Panc1 (cell line): Measurements from ENCODE around the gene COL6A1. TPM values are rescaled to one million over a fixed set of nuclear protein-coding genes. Genes with fewer than 3 reads are reported as not detected.

ENCODE experiments used
- ATAC-seq: fragments of 200-7000 bp; cut with Tn5 transposase; 2 replicates; pipeline ENCODE4 v1.9.1; 2020; ENCODE audit warnings: mild to moderate bottlenecking, moderate library complexity
- BruUV-seq: library from RNA; stranded (reverse); fragments of 400-500 nt; replicated peaks from 2 replicates; lab custom pipeline; 2021; lab: Mats Ljungman, UMichigan
- CTCF ChIA-PET: fragments of 300-600 bp; sonication (Branson Sonifier 250); formaldehyde crosslinking; loops from one replicate; lab custom pipeline; 2022; ENCODE audit warnings: antibody characterized with exemption; lab: Charles Lee
- POLR2A ChIA-PET: fragments of 300-600 bp; sonication (Branson Sonifier 250); formaldehyde crosslinking; loops from one replicate; lab custom pipeline; 2022; ENCODE audit warnings: antibody characterized with exemption; lab: Charles Lee
- DNase-seq: peaks from one replicate; pipeline ENCODE4 v3.0.0-alpha.2; 2010; ENCODE audit warnings: low read depth, low spot score
- H3K27ac ChIP-seq: 2 replicates; pipeline ENCODE4 v1.5.1; 2011; ENCODE audit warnings: mild to moderate bottlenecking, low read length, inconsistent platforms
- H3K27me3 ChIP-seq: fragments of 200-500 bp; sonication (Bioruptor generic); 2 replicates; pipeline ENCODE4 v1.6.0; 2014; ENCODE audit warnings: low read length, inconsistent platforms; ENCODE audit not compliant: control insufficient read depth, insufficient read depth
- H3K36me3 ChIP-seq: fragments of 200-500 bp; sonication (Bioruptor generic); 2 replicates; pipeline ENCODE4 v1.5.1; 2014; ENCODE audit warnings: inconsistent platforms, mild to moderate bottlenecking, low read length, moderate library complexity; ENCODE audit not compliant: control insufficient read depth, insufficient read depth
- H3K4me1 ChIP-seq: 2 replicates; pipeline ENCODE4 v1.5.1; 2011; ENCODE audit warnings: inconsistent platforms, mild to moderate bottlenecking, low read length, moderate library complexity; ENCODE audit not compliant: control insufficient read depth, insufficient read depth
- H3K4me3 ChIP-seq, 2 experiments: 2 replicates each; pipeline ENCODE4 v1.5.1; 2011 to 2012; ENCODE audit warnings: low read depth in 2 of 2, low read length in 2 of 2, mild to moderate bottlenecking in 2 of 2, inconsistent platforms in 1 of 2, moderate library complexity in 1 of 2
- H3K9me3 ChIP-seq: fragments of 200-500 bp; sonication (Bioruptor generic); 2 replicates; pipeline ENCODE4 v1.5.1; 2014; ENCODE audit warnings: low read depth, mild to moderate bottlenecking, inconsistent platforms, low read length, moderate library complexity; ENCODE audit not compliant: control insufficient read depth, insufficient read depth
- POLR2AphosphoS5 ChIP-seq: IDR thresholded peaks from 2 replicates; pipeline ENCODE4 v1.6.1; 2012; ENCODE audit warnings: mild to moderate bottlenecking, low read depth, low read length, moderate library complexity
- SIN3A ChIP-seq: IDR thresholded peaks from 2 replicates; pipeline ENCODE4 v1.6.1; 2012; ENCODE audit warnings: low read depth, mild to moderate bottlenecking, low read length, moderate library complexity, borderline replicate concordance; ENCODE audit not compliant: insufficient read depth
- TCF7L2 ChIP-seq: IDR thresholded peaks from 2 replicates; pipeline ENCODE4 v1.6.1; 2011; ENCODE audit warnings: mild to moderate bottlenecking, low read depth, low read length, inconsistent platforms
- in situ Hi-C: cut with HindIII; loops from 2 replicates; pipeline ENCODE4 v1.10.0; 2016; ENCODE audit warnings: low sequenced_read_pairs, low pct_unique_long_range_greater_than_20kb
- intact Hi-C: fragments of 100-400 bp; cut with micrococcal nuclease; formaldehyde crosslinking; loops from one replicate; pipeline ENCODE4 v1.10.0; 2022; ENCODE audit not compliant: unreplicated experiment
- total RNA-seq: library from RNA; stranded (reverse); gene quantifications from one replicate; pipeline ENCODE4 v1.2.1, GENCODE V29; 2021; ENCODE audit not compliant: unreplicated experiment
- TF ChIP-seq, protein P1 (sequence below), 2 experiments: IDR thresholded peaks; 2 replicates each; pipeline ENCODE4 v1.6.1; 2011 to 2012; ENCODE audit warnings: low read depth in 2 of 2, control low read depth in 1 of 2, low read length in 1 of 2, mild to moderate bottlenecking in 1 of 2, moderate library complexity in 1 of 2; ENCODE audit not compliant: insufficient read depth in 1 of 2
- TF ChIP-seq, protein P2 (sequence below): fragments of 450-650 bp; IDR thresholded peaks from 2 replicates; pipeline ENCODE4 v1.5.1; 2017; ENCODE audit warnings: mild to moderate bottlenecking

The COL6A1 gene
- total RNA-seq, 1 experiment from 2014 or later = 34.2 TPM

DNA sequence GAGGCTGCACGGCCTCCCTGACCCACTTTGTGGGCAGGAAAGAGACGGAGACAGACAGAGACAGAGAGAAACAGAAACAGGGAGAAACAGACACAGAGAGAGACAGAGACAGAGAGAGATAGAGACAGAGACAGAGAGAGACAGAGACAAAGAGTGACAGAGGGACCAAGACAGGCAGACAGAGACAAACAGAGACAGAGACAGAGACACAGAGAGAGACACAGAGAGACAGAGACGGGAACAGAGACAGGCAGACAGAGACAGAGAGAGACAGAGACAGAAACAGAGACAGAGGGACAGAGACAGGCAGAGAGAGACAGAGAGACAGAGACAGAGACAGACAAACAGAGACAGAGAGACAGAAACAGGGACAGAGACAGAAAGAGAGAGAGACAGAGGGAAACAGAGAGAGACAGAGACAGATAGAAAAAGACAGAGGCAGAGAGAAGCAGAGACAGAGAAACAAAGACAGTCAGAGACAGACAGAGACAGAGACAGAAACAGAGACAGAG is 3.1 kb downstream of the COL6A1 start:
- Histone ChIP-seq H3K27ac (no peak overlapping the region), H3K36me3 (no peaks in the 10 kb centered on the region), H3K4me1 (no peaks in the 10 kb centered on the region), H3K9me3 (no peaks in the 10 kb centered on the region), H3K4me3 (no peak overlapping the region), H3K27me3 (no peaks in the 10 kb centered on the region)
- POLR2A ChIA-PET = no interaction called here
- in situ Hi-C loops (no loop called here), intact Hi-C loops (no loop called here)
- CTCF ChIA-PET = no interaction called here
- DNase-seq (no peak), ATAC-seq (no peak)
- no TSS peak for BruUV-seq
- TF ChIP-seq, protein P1, sequence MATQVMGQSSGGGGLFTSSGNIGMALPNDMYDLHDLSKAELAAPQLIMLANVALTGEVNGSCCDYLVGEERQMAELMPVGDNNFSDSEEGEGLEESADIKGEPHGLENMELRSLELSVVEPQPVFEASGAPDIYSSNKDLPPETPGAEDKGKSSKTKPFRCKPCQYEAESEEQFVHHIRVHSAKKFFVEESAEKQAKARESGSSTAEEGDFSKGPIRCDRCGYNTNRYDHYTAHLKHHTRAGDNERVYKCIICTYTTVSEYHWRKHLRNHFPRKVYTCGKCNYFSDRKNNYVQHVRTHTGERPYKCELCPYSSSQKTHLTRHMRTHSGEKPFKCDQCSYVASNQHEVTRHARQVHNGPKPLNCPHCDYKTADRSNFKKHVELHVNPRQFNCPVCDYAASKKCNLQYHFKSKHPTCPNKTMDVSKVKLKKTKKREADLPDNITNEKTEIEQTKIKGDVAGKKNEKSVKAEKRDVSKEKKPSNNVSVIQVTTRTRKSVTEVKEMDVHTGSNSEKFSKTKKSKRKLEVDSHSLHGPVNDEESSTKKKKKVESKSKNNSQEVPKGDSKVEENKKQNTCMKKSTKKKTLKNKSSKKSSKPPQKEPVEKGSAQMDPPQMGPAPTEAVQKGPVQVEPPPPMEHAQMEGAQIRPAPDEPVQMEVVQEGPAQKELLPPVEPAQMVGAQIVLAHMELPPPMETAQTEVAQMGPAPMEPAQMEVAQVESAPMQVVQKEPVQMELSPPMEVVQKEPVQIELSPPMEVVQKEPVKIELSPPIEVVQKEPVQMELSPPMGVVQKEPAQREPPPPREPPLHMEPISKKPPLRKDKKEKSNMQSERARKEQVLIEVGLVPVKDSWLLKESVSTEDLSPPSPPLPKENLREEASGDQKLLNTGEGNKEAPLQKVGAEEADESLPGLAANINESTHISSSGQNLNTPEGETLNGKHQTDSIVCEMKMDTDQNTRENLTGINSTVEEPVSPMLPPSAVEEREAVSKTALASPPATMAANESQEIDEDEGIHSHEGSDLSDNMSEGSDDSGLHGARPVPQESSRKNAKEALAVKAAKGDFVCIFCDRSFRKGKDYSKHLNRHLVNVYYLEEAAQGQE (IDR thresholded peaks at IDR 0.05; ENCODE audit: insufficient read depth in 1 of 2, low read depth in 2 of 2, low read length in 1 of 2) = no peak
- TF ChIP-seq, protein P2, sequence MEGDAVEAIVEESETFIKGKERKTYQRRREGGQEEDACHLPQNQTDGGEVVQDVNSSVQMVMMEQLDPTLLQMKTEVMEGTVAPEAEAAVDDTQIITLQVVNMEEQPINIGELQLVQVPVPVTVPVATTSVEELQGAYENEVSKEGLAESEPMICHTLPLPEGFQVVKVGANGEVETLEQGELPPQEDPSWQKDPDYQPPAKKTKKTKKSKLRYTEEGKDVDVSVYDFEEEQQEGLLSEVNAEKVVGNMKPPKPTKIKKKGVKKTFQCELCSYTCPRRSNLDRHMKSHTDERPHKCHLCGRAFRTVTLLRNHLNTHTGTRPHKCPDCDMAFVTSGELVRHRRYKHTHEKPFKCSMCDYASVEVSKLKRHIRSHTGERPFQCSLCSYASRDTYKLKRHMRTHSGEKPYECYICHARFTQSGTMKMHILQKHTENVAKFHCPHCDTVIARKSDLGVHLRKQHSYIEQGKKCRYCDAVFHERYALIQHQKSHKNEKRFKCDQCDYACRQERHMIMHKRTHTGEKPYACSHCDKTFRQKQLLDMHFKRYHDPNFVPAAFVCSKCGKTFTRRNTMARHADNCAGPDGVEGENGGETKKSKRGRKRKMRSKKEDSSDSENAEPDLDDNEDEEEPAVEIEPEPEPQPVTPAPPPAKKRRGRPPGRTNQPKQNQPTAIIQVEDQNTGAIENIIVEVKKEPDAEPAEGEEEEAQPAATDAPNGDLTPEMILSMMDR = no peak
- TF ChIP-seq TCF7L2 = no peak
- TF ChIP-seq POLR2AphosphoS5 = no peak
- no peak for TF ChIP-seq SIN3A

- POLR2A ChIA-PET = no interaction called here
- Histone ChIP-seq H3K27ac (no peak overlapping the region), H3K9me3 (no peaks in the 10 kb centered on the region), H3K27me3 (no peaks in the 10 kb centered on the region), H3K36me3 (no peaks in the 10 kb centered on the region), H3K4me1 (no peaks in the 10 kb centered on the region), H3K4me3 (no peak overlapping the region)
- CTCF ChIA-PET = no interaction called here
- in situ Hi-C loops = no loop called here
- DNase-seq (no peak), ATAC-seq (no peak)
- TF ChIP-seq TCF7L2 = no peak
- no peak for TF ChIP-seq SIN3A
- TF ChIP-seq, protein P2 = no peak
- TF ChIP-seq, protein P1 (IDR thresholded peaks at IDR 0.05; ENCODE audit: insufficient read depth in 1 of 2, low read depth in 2 of 2, low read length in 1 of 2) = no peak
- TF ChIP-seq POLR2AphosphoS5 = no peak
- intact Hi-C loops = no loop called here
- BruUV-seq = no TSS peak
These were observed 4.1 kb downstream of the COL6A1 start for GRCh38 chr21:45985471-45986315.
